ENCODE results near the gene ITIH1.

DNA sequence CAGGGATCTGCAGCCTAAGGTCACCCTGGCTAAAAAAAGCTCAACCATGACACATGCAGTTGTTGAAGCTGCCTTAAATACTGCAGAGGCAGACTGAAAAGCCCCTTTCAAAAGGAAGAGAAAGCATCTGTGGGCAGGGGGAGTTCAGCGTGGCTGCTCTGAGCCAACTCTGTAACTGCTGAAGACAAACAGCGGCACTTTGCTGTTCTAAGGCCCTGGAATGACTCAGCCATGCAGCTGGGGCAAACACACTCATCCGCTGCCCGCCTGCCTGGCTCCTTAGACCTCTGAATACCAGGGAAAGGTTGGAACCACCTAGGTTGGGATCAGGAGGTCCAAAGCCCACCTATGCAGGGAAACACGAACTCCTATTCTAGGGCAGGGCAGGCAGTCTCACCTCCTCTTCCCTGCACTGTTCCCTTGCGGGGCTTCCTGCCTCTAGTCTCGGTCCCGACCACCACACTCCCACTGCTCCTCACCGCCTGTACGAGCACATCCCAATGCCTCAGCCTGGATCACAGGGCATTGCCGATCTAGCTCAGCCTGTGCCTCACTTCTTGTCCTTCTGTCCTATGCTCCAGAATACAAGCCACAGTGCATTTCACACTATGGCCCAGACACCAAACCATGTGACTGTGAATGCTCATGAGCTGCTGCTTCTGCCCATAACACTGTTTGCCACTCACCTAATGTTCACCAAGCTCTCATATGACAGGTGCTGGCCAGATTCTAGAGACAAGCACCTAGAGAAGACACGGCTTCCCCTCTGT is 64.0 kb downstream of the ITIH1 start:
- TF ChIP-seq EZH2phosphoT487 (IDR thresholded peaks at IDR 0.05; ENCODE audit: insufficient read depth, low read depth) (no peak), EZH2 (IDR thresholded peaks at IDR 0.05; ENCODE audit: insufficient read depth, poor library complexity, severe bottlenecking) (no peak)

All from GM23248 (cell line).